Activated CD4-positive, alpha-beta T cell treated with anti-CD3 and anti-CD28 coated beads for 36 hours (primary cell): Measurements from ENCODE around the gene CLIC2. TPM values are rescaled to one million over a fixed set of nuclear protein-coding genes. Genes with fewer than 3 reads are reported as not detected.

Source experiments
- ATAC-seq: fragments of 200-7000 bp; cut with Tn5 transposase; one replicate; pipeline ENCODE4 v1.10.0; 2021; ENCODE audit warnings: mild to moderate bottlenecking, moderate library complexity
- CTCF ChIA-PET: fragments of 350-600 bp; sonication (Branson Sonifier 250); formaldehyde crosslinking; loops from one replicate; lab custom pipeline; 2021; ENCODE audit warnings: antibody characterized with exemption; lab: Charles Lee
- POLR2A ChIA-PET: fragments of 350-600 bp; sonication (Branson Sonifier 250); formaldehyde crosslinking; loops from one replicate; lab custom pipeline; 2021; ENCODE audit warnings: antibody characterized with exemption, inconsistent platforms; lab: Charles Lee
- DNase-seq: peaks from one replicate; pipeline ENCODE4 v3.0.0-alpha.2; 2020
- H3K27ac Mint-ChIP-seq: one replicate; pipeline ENCODE4 v1.8.0; 2021; ENCODE audit warnings: mixed read lengths
- H3K27me3 Mint-ChIP-seq: one replicate; pipeline ENCODE4 v1.8.0; 2021; ENCODE audit warnings: mixed read lengths
- H3K36me3 Mint-ChIP-seq: one replicate; pipeline ENCODE4 v1.8.0; 2021; ENCODE audit warnings: low read depth, mixed read lengths
- H3K4me1 Mint-ChIP-seq: one replicate; pipeline ENCODE4 v1.8.0; 2021; ENCODE audit warnings: mixed read lengths
- H3K4me3 Mint-ChIP-seq: one replicate; pipeline ENCODE4 v1.8.0; 2021; ENCODE audit warnings: mild to moderate bottlenecking, moderate library complexity, mixed read lengths
- H3K9me3 Mint-ChIP-seq: one replicate; pipeline ENCODE4 v1.8.0; 2021; ENCODE audit warnings: low read depth, mixed read lengths
- intact Hi-C, 2 experiments: fragments of 100-400 bp; cut with DNase I in 1 of 2; cut with micrococcal nuclease in 1 of 2; formaldehyde crosslinking; loops; one replicate each; pipeline versions ENCODE4 v1.14.2 to v1.15.1; 2022 to 2024; cut with DNase I, micrococcal nuclease
- microRNA-seq: library from miRNA; unstranded; fragments of <30 nt; microRNA quantifications from one replicate; pipeline ENCODE4 v1.2.0, GENCODE V29; 2021; ENCODE audit warnings: borderline replicate concordance
- total RNA-seq, 2 experiments: library from RNA; stranded (reverse); gene quantifications; one replicate each; pipeline ENCODE4 v1.2.3, GENCODE V29; 2021

CLIC2 gene
- total RNA-seq, 2 experiments from 2014 or later, result 0.43 to 0.88 TPM

GRCh38 chrX:155259752-155260151 is 74.7 kb downstream of the CLIC2 start:
- DNase-seq (no peak), ATAC-seq (no peak)
- H3K4me3 Mint-ChIP-seq, result no peak overlapping the region
- H3K36me3 Mint-ChIP-seq, result peaks cover 15% of the 10 kb centered on the region
- ChIA-PET CTCF (no interaction called here), POLR2A (no interaction called here)
- H3K27ac Mint-ChIP-seq, result no peak overlapping the region
- H3K9me3 Mint-ChIP-seq, result no peaks in the 10 kb centered on the region
- peaks cover 27% of the 10 kb centered on the region for H3K4me1 Mint-ChIP-seq
- no peaks in the 10 kb centered on the region for H3K27me3 Mint-ChIP-seq
- intact Hi-C loops, result loop anchor here (5.0 kb wide), 3 partner anchors 42 to 623 kb away; partner anchors contain the start of genes VAMP7 (in 2 of the 2), FUNDC2 (in 1 of the 2) and VBP1 (in 1 of the 2)

- POLR2A ChIA-PET, result no interaction called here
- no peaks in the 10 kb centered on the region for H3K9me3 Mint-ChIP-seq
- no peaks in the 10 kb centered on the region for H3K27me3 Mint-ChIP-seq
- peaks cover 8% of the 10 kb centered on the region for H3K4me1 Mint-ChIP-seq
- CTCF ChIA-PET, result no interaction called here
- ATAC-seq (no peak), DNase-seq (no peak)
- no peak overlapping the region for H3K4me3 Mint-ChIP-seq
- H3K27ac Mint-ChIP-seq, result no peak overlapping the region
- H3K36me3 Mint-ChIP-seq, result peaks cover 2% of the 10 kb centered on the region
- intact Hi-C loops, result no loop called here
Measured at GRCh38 chrX:155251391-155251790, 83.0 kb downstream of the CLIC2 start.

GRCh38 chrX:155247497-155247896 is 86.9 kb downstream of the CLIC2 start:
- intact Hi-C loops, result no loop called here
- H3K36me3 Mint-ChIP-seq, result peaks cover 4% of the 10 kb centered on the region
- peaks cover 6% of the 10 kb centered on the region for H3K4me1 Mint-ChIP-seq
- DNase-seq (no peak), ATAC-seq (no peak)
- H3K4me3 Mint-ChIP-seq, result no peak overlapping the region
- no peaks in the 10 kb centered on the region for H3K27me3 Mint-ChIP-seq
- H3K27ac Mint-ChIP-seq, result no peak overlapping the region
- no peaks in the 10 kb centered on the region for H3K9me3 Mint-ChIP-seq
- ChIA-PET CTCF (interaction anchor here (1.1 kb wide), 1 partner anchor 24 kb away, joined by 4 read pairs; no protein-coding TSS in a partner anchor), POLR2A (no interaction called here)

- intact Hi-C loops, result no loop called here
- no peaks in the 10 kb centered on the region for H3K9me3 Mint-ChIP-seq
- no peaks in the 10 kb centered on the region for H3K27me3 Mint-ChIP-seq
- peaks cover 4% of the 10 kb centered on the region for H3K36me3 Mint-ChIP-seq
- no peak overlapping the region for H3K27ac Mint-ChIP-seq
- ChIA-PET CTCF (no interaction called here), POLR2A (no interaction called here)
- ATAC-seq (peak; percentile 36), DNase-seq (no peak)
- peaks cover 6% of the 10 kb centered on the region for H3K4me1 Mint-ChIP-seq
- H3K4me3 Mint-ChIP-seq, result no peak overlapping the region
Measured at GRCh38 chrX:155246748-155247147, 87.7 kb downstream of the CLIC2 start.

GRCh38 chrX:155242300-155242699 is 92.1 kb downstream of the CLIC2 start:
- DNase-seq (no peak), ATAC-seq (no peak)
- H3K27ac Mint-ChIP-seq, result no peak overlapping the region
- POLR2A ChIA-PET, result no interaction called here
- H3K36me3 Mint-ChIP-seq, result peaks cover 12% of the 10 kb centered on the region
- H3K4me3 Mint-ChIP-seq, result no peak overlapping the region
- intact Hi-C loops, result no loop called here
- no peaks in the 10 kb centered on the region for H3K9me3 Mint-ChIP-seq
- CTCF ChIA-PET, result no interaction called here
- peaks cover 3% of the 10 kb centered on the region for H3K4me1 Mint-ChIP-seq
- no peaks in the 10 kb centered on the region for H3K27me3 Mint-ChIP-seq

- Mint-ChIP-seq H3K36me3 (peaks cover 24% of the 10 kb centered on the region), H3K4me1 (no peaks in the 10 kb centered on the region), H3K27me3 (no peaks in the 10 kb centered on the region), H3K4me3 (no peak overlapping the region), H3K9me3 (no peaks in the 10 kb centered on the region), H3K27ac (peak overlapping the region; percentile 35)
- intact Hi-C loops, result no loop called here
- CTCF ChIA-PET, result no interaction called here
- ATAC-seq (no peak), DNase-seq (no peak)
- POLR2A ChIA-PET, result no interaction called here
Measured at GRCh38 chrX:155237719-155238118, 96.7 kb downstream of the CLIC2 start.

- no peak overlapping the region for H3K4me3 Mint-ChIP-seq
- ChIA-PET POLR2A (no interaction called here), CTCF (interaction anchor here (0.7 to 1.0 kb wide), 2 partner anchors 11 to 142 kb away, joined by 3 read pairs; no protein-coding TSS in a partner anchor)
- H3K27ac Mint-ChIP-seq, result no peak overlapping the region
- H3K36me3 Mint-ChIP-seq, result peaks cover 28% of the 10 kb centered on the region
- DNase-seq, result no peak
- no peaks in the 10 kb centered on the region for H3K9me3 Mint-ChIP-seq
- ATAC-seq, result no peak
- no peaks in the 10 kb centered on the region for H3K27me3 Mint-ChIP-seq
- intact Hi-C loops, result no loop called here
- peaks cover 6% of the 10 kb centered on the region for H3K4me1 Mint-ChIP-seq
Measured at GRCh38 chrX:155235891-155236290, 98.5 kb downstream of the CLIC2 start.

GRCh38 chrX:155231163-155231562 is 103.3 kb downstream of the CLIC2 start:
- peaks cover 14% of the 10 kb centered on the region for H3K4me1 Mint-ChIP-seq
- ChIA-PET CTCF (no interaction called here), POLR2A (no interaction called here)
- H3K4me3 Mint-ChIP-seq, result no peak overlapping the region
- ATAC-seq, result peak; percentile 26
- H3K27me3 Mint-ChIP-seq, result no peaks in the 10 kb centered on the region
- intact Hi-C loops, result no loop called here
- peaks cover 36% of the 10 kb centered on the region for H3K36me3 Mint-ChIP-seq
- no peak for DNase-seq
- H3K9me3 Mint-ChIP-seq, result no peaks in the 10 kb centered on the region
- H3K27ac Mint-ChIP-seq, result peak overlapping the region; percentile 55

Small RNAs within 50 kb of the gene (microRNA-seq; reads per million reads assigned to microRNA genes)
- gene MIR1184-2, result not detected

Other genes with a start within 250 kb of the CLIC2 start
- 10 to 100 TPM; 72.3 to 86.4 TPM for gene VBP1, start 118.2 kb downstream of the CLIC2 start, total RNA-seq
- gene RAB39B, start 70.1 kb downstream of the CLIC2 start, total RNA-seq, result 10 to 100 TPM; 16.4 to 17.2 TPM
- not detected for gene F8A2, start 47.5 kb upstream of the CLIC2 start, total RNA-seq
- 10 to 100 TPM; 29.2 to 32.6 TPM for gene F8A3, start 124.0 kb upstream of the CLIC2 start, total RNA-seq